GM12878 (cell line): Measurements from ENCODE around the gene TPPP. TPM values are rescaled to one million over a fixed set of nuclear protein-coding genes. Genes with fewer than 3 reads are reported as not detected.

Experiments used
- ATAC-seq: fragments of 200-7000 bp; cut with Tn5 transposase; 3 replicates; pipeline ENCODE4 v1.9.1; 2020; ENCODE audit warnings: mild to moderate bottlenecking, moderate library complexity
- BruUV-seq: library from RNA; stranded (reverse); fragments of 400-500 nt; replicated peaks from 2 replicates; lab custom pipeline; 2021; lab: Mats Ljungman, UMichigan
- CTCF ChIA-PET: fragments of 300-600 bp; sonication (Branson Sonifier 250); formaldehyde crosslinking; extraction: SDS; loops from one replicate; lab custom pipeline; 2021; ENCODE audit warnings: inconsistent platforms; lab: Yijun Ruan, JAX
- POLR2A ChIA-PET: fragments of 350-600 bp; formaldehyde crosslinking; extraction: SDS; loops from one replicate; lab custom pipeline; 2021; ENCODE audit warnings: inconsistent platforms; lab: Charles Lee
- RAD21 ChIA-PET: fragments of 300-600 bp; sonication (Branson Sonifier 250); formaldehyde crosslinking; loops from one replicate; lab custom pipeline; 2023; ENCODE audit warnings: antibody characterized with exemption; ENCODE audit not compliant: unreplicated experiment; lab: Charles Lee
- SMC1A ChIA-PET: fragments of 300-600 bp; sonication (Branson Sonifier 250); formaldehyde crosslinking; loops from one replicate; lab custom pipeline; 2023; ENCODE audit not compliant: unreplicated experiment, uncharacterized antibody; lab: Charles Lee
- DNase-seq: peaks from one replicate; pipeline ENCODE4 v3.0.0-alpha.2; 2011; ENCODE audit warnings: low read depth, low spot score
- FAIRE-seq: peaks from 3 replicates; lab custom pipeline; 2011; peaks lifted over from hg19 to GRCh38; lab: Jason Lieb, UNC
- H2AFZ ChIP-seq: 2 replicates; pipeline ENCODE4 v1.6.0; 2011; ENCODE audit warnings: low read depth, low read length, control low read depth; ENCODE audit not compliant: control insufficient read depth
- H3K27ac ChIP-seq: 2 replicates; pipeline ENCODE4 v1.5.1; 2011; ENCODE audit warnings: control low read depth; ENCODE audit not compliant: control insufficient read depth, insufficient read depth
- H3K27me3 ChIP-seq, 2 experiments: replicated peaks in 1 of 2; 2 replicates each; pipeline versions ENCODE4 v1.6.0 to v1.6.1; 2011; ENCODE audit warnings: low read length in 1 of 2; ENCODE audit not compliant: control insufficient read depth in 2 of 2, insufficient read depth in 2 of 2
- H3K36me3 ChIP-seq, 2 experiments: 2 replicates each; pipeline ENCODE4 v1.5.1; 2011; ENCODE audit warnings: low read length in 1 of 2; ENCODE audit not compliant: control insufficient read depth in 2 of 2, insufficient read depth in 2 of 2
- H3K4me1 ChIP-seq: 2 replicates; pipeline ENCODE4 v1.6.1; 2011; ENCODE audit warnings: mild to moderate bottlenecking, low read length, moderate library complexity, mixed read lengths; ENCODE audit not compliant: control insufficient read depth, insufficient read depth
- H3K4me2 ChIP-seq: 2 replicates; pipeline ENCODE4 v1.6.0; 2011; ENCODE audit warnings: control low read depth; ENCODE audit not compliant: control insufficient read depth, insufficient read depth
- H3K4me3 ChIP-seq: fragments of 200-600 bp; sonication (generic); 2 replicates; pipeline ENCODE4 v1.5.1; 2016
- H3K79me2 ChIP-seq: 2 replicates; pipeline ENCODE4 v1.6.0; 2011; ENCODE audit warnings: low read length; ENCODE audit not compliant: control insufficient read depth, insufficient read depth
- H3K9ac ChIP-seq: 2 replicates; pipeline ENCODE4 v1.8.0; 2011; ENCODE audit warnings: low read length, control low read depth, mixed read lengths; ENCODE audit not compliant: control insufficient read depth, insufficient read depth
- H3K9me3 ChIP-seq: replicated peaks from 3 replicates; pipeline ENCODE4 v1.5.1; 2011; ENCODE audit warnings: mild to moderate bottlenecking, low read length; ENCODE audit not compliant: control insufficient read depth, insufficient read depth
- H4K20me1 ChIP-seq: 2 replicates; pipeline ENCODE4 v1.6.0; 2011; ENCODE audit not compliant: control insufficient read depth, insufficient read depth
- CHD4 ChIP-seq: fragments of 200-600 bp; sonication (generic); IDR thresholded peaks from 2 replicates; pipeline ENCODE4 v1.6.1; 2016; ENCODE audit warnings: mild to moderate bottlenecking
- KLF5 ChIP-seq: fragments of 450-650 bp; IDR thresholded peaks from 2 replicates; pipeline ENCODE4 v1.6.1; 2014; ENCODE audit warnings: mild to moderate bottlenecking; ENCODE audit not compliant: partially characterized antibody
- MTA3 ChIP-seq: IDR thresholded peaks from 2 replicates; pipeline ENCODE4 v1.6.1; 2012; ENCODE audit warnings: low read length, inconsistent platforms, borderline replicate concordance
- PAX8 ChIP-seq: fragments of 450-650 bp; IDR thresholded peaks from 2 replicates; pipeline ENCODE4 v1.6.1; 2017; ENCODE audit warnings: mild to moderate bottlenecking, moderate library complexity
- SP1 ChIP-seq: IDR thresholded peaks from one replicate; pipeline ENCODE4 v1.6.1; 2011; ENCODE audit warnings: low read depth, low read length
- ZNF274 ChIP-seq: IDR thresholded peaks from one replicate; pipeline ENCODE4 v1.8.0; 2011; ENCODE audit not compliant: insufficient read length, insufficient read depth
- WGBS: methylation state at CpG from one replicate; pipeline ENCODE4 v1.1.6; 2016; ENCODE audit warnings: low lambda C conversion rate; ENCODE audit not compliant: insufficient replicate concordance, insufficient coverage; ENCODE audit errors: missing lambda C conversion rate; 5-methylcytosine and 5-hydroxymethylcytosine counted together
- in situ Hi-C: fragments of 300-500 bp; cut with MboI; formaldehyde crosslinking; loops from 9 replicates; pipeline ENCODE4 v1.14.3; 2018; ENCODE audit warnings: mixed read lengths
- intact Hi-C: fragments of 100-400 bp; cut with micrococcal nuclease; formaldehyde crosslinking; loops from one replicate; pipeline ENCODE4 v1.14.2; 2022; ENCODE audit not compliant: unreplicated experiment
- polyA plus RNA-seq, 11 experiments: library from polyadenylated mRNA; depleted of rRNA in 4 of 11; unstranded in 6 of 11; stranded (reverse) in 5 of 11; fragments of >200 nt; fragmentation: Nextera tagmentation in 4 of 11; fragmentation: Illumina TruSeq in 1 of 11; extraction: Ambion mirVana in 4 of 11; extraction: Trizol in 1 of 11; gene quantifications; 1 replicate in 1 of 11; 2 replicates in 10 of 11; pipeline versions ENCODE4 v1.2.1 to v1.2.3, GENCODE V29; 2011 to 2016; ENCODE audit warnings: inconsistent platforms in 2 of 11, missing spikeins in 2 of 11, low read depth in 1 of 11
- total RNA-seq, 4 experiments: library from RNA; depleted of rRNA in 3 of 4; stranded (reverse); fragments of >200 nt in 3 of 4; fragmentation: Illumina TruSeq in 1 of 4; extraction: Trizol in 1 of 4; gene quantifications; 2 replicates each; pipeline versions ENCODE4 v1.2.1 to v1.2.3, GENCODE V29; 2013 to 2021
- TF ChIP-seq, protein P1 (sequence below): fragments of 450-650 bp; IDR thresholded peaks from 2 replicates; pipeline ENCODE4 v1.6.1; 2017; ENCODE audit warnings: mild to moderate bottlenecking
- TF ChIP-seq, protein P2 (sequence below): IDR thresholded peaks from 2 replicates; pipeline ENCODE4 v1.6.1; 2012; ENCODE audit warnings: mild to moderate bottlenecking, low read depth, low read length

TPPP gene
- total and polyA plus RNA-seq, 10 of the 15 experiments (the other 5 are each of a cell fraction or from before 2014, with no cell fraction given) = under 0.01 to 0.24 (median 0.04) TPM; not detected in 4

DNA sequence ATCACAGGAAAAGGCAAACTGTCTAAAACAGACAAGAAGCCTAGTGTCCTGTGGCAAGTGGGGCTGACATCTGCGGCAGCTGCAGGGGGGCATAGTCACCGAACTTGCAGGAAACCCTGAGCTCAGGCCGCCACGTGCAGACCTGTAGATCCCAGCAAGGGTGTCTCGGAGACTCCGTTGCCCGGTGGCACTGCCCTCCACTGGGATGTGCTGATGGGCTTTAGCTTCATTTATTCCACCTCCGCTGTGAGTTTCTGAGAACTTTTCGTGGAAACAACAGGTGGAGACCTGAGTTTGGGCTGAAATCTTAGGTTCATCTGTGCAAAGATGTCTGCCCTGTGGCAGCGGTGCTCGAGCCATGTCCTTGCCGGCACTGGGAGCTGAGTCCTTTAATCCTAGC, 59.0 kb downstream of the TPPP start:
- ChIA-PET POLR2A (no interaction called here), RAD21 (no interaction called here), CTCF (no interaction called here), SMC1A (no interaction called here)
- no peaks in the 10 kb centered on the region for H3K79me2 ChIP-seq
- no peaks in the 10 kb centered on the region for H4K20me1 ChIP-seq
- H3K9me3 ChIP-seq = no peaks in the 10 kb centered on the region; the same call in 2 of the 3 replicates
- BruUV-seq = no TSS peak
- in situ Hi-C loops = no loop called here
- no peak for DNase-seq
- peaks cover 11 to 19% of the 10 kb centered on the region in 2 experiments; a peak in 3 of 4 replicates for H3K36me3 ChIP-seq
- H3K27ac ChIP-seq = no peak overlapping the region
- no peaks in the 10 kb centered on the region for H3K4me1 ChIP-seq
- H3K27me3 ChIP-seq = no peaks in the 10 kb centered on the region
- no peak for FAIRE-seq
- no peak for ATAC-seq
- no peak overlapping the region for H2AFZ ChIP-seq
- no peak for TF ChIP-seq ZNF274
- no peak for TF ChIP-seq SP1
- TF ChIP-seq KLF5 = no peak
- TF ChIP-seq, protein P1, sequence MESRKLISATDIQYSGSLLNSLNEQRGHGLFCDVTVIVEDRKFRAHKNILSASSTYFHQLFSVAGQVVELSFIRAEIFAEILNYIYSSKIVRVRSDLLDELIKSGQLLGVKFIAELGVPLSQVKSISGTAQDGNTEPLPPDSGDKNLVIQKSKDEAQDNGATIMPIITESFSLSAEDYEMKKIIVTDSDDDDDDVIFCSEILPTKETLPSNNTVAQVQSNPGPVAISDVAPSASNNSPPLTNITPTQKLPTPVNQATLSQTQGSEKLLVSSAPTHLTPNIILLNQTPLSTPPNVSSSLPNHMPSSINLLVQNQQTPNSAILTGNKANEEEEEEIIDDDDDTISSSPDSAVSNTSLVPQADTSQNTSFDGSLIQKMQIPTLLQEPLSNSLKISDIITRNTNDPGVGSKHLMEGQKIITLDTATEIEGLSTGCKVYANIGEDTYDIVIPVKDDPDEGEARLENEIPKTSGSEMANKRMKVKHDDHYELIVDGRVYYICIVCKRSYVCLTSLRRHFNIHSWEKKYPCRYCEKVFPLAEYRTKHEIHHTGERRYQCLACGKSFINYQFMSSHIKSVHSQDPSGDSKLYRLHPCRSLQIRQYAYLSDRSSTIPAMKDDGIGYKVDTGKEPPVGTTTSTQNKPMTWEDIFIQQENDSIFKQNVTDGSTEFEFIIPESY = no peak
- no peak for TF ChIP-seq MTA3
- TF ChIP-seq, protein P2, sequence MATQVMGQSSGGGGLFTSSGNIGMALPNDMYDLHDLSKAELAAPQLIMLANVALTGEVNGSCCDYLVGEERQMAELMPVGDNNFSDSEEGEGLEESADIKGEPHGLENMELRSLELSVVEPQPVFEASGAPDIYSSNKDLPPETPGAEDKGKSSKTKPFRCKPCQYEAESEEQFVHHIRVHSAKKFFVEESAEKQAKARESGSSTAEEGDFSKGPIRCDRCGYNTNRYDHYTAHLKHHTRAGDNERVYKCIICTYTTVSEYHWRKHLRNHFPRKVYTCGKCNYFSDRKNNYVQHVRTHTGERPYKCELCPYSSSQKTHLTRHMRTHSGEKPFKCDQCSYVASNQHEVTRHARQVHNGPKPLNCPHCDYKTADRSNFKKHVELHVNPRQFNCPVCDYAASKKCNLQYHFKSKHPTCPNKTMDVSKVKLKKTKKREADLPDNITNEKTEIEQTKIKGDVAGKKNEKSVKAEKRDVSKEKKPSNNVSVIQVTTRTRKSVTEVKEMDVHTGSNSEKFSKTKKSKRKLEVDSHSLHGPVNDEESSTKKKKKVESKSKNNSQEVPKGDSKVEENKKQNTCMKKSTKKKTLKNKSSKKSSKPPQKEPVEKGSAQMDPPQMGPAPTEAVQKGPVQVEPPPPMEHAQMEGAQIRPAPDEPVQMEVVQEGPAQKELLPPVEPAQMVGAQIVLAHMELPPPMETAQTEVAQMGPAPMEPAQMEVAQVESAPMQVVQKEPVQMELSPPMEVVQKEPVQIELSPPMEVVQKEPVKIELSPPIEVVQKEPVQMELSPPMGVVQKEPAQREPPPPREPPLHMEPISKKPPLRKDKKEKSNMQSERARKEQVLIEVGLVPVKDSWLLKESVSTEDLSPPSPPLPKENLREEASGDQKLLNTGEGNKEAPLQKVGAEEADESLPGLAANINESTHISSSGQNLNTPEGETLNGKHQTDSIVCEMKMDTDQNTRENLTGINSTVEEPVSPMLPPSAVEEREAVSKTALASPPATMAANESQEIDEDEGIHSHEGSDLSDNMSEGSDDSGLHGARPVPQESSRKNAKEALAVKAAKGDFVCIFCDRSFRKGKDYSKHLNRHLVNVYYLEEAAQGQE = no peak
- no peak for TF ChIP-seq CHD4
- TF ChIP-seq PAX8 = no peak
- TF ChIP-seq, all 136 proteins: peak for 0
- Histone ChIP-seq H3K9ac (no peak overlapping the region), H3K4me3 (no peak overlapping the region), H3K4me2 (no peak overlapping the region)
- WGBS = 97% methylated on average over 12 of the region's 12 CpGs
- intact Hi-C loops = no loop called here
